GM19452 (cell line): Measurements from ENCODE around the gene VSTM2L.

Experiments
- ATAC-seq: cut with Tn5 transposase; IDR thresholded peaks from one replicate; pipeline ENCODE4 v1.9.1; 2021; ENCODE audit not compliant: unreplicated experiment

Gene VSTM2L

DNA sequence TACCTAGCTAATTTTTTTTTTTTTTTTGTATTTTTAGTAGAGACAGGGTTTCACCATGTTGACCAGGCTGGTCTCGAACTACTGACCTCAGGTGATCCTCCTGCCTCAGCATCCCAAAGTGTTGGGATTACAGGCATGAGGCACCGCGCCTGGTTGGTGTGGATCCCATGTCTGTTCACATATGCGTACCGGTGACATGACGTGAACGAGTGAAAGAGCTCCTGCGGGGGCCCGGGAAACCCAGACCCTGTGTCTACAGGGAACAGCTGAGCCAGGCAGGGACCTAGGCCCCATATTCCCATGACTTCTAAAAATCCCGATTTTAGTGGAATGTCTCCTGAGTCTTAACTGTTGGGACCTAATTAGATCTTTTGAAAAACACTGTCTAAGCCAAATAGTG lies 33.1 kb downstream of the VSTM2L start:
- ATAC-seq: no peak

DNA sequence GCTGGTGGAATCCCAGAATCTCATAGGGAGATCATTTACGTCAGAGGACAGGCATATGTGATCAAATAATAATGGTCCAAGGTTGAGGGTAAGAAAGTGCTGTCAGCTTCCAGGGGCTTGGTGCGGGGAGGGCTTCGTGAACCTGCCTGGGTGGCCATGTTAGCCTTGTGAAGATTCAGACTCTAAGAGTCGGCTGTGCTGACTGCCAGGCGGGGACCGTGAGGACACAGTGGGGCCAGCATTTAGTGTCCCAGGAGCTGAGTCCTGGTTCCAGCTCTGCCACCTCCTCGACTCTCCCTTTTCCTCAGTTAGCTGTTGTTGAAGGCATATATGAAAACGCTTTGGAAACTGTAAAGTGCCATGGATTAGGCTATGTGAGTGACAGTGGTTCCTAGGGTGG lies 33.5 kb downstream of the VSTM2L start:
- ATAC-seq: no peak

DNA sequence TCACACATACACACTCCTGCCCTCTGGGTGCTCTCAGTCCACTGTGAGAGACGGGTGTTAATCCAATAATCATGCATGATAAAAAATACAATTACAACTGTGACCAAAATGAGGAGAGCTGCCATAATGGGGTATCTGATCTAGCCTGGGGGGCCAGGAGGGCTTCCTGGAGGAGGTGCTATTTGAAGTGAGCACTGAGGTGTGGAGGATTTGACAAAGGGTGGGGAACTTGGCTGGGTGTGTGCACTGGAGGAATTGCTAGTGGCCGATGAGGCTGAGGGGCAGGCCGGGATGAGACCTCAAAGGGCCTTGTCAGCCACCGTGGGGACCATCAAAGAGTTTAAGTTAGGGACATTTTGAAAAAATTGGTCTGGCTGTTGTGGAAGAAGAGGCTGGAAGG lies 34.8 kb downstream of the VSTM2L start:
- no peak for ATAC-seq

DNA sequence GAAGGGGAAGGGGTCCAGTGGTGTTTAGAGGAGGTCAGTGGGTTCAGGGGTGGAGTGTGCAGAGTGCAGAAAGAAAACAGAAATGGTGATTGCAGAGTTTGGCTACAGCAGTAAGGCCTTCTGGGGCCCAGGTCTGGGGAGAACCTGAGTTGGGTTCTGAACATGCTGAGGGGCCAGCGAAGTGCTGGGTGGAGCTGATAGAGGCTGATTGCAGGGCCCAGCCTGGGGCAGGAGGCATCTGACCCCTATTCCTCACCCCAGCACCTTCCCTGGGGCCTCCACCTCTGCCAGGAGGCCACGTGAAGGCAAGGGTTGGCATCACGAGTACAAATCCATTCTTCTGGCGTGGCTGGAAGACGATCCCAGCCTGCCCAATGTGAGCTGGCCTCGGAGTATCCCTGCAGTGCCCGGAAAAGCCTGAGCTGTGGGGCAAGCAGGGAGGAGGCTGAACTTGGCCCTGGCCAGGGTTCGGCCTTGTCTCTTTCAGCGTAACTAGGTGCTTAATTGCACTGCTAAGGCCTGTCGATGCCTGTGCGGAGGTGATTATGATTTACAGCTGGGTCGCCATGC lies 35.3 kb downstream of the VSTM2L start:
- no peak for ATAC-seq

DNA sequence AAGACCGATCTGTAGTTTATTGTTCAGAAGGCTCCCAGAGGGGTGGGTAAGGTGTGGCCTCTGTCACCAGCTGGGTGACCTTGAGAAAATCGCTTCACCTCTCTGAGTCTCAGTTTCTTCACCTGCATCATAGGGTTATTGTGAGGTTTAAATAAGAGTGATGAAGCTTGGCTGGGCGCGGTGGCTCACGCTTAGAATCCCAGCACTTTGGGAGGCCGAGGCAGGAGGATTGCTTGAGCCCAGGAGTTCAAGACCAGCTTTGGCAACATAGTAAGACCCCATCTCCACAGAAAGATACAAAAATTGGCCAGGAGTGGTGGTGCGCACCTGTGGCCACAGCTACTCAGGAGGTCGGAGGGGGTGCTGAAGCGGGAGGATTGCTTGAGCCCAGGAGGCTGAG lies 36.0 kb downstream of the VSTM2L start:
- ATAC-seq: no peak

DNA sequence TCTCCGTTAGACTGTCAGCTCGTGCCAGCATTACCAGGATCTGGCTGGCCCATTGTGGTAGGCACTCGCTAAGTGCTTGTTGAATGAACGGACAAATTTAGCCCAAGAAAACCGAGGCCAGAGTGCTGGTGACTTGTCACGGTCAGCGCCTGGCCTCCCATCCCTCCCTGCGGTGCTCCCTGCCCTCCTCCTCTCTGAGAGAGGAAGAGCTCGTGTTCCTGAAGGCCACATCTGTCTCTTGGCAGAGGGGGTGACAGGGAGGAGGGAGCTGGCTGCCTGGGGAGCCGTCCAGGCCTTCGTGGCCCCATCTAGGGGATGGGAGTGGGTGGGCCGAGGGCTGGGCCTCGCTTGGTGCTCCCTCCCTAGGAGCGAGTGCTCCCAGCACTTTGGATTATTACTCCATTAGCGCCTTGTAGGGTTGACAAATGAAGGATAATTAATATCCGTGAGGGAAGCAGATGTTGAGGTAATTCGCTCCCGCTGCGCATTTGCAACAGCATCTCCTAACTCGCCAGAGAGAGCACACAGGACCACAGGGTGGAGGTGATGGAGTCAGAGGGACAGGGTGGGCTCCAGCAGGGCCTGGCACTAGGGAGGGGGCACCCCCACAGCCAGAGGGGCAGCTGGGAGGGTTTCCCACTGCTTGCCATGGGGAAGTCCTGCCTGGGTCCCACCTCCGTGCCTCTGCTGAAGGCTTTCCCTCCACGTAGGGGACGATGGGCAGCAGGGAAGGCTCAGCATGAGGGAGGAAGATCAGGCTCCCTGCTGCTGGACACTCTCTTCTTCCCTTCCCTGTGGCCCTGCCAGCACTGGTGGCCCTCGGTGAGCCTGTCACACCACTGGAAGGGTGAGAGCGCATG lies 37.0 kb downstream of the VSTM2L start:
- no peak for ATAC-seq

DNA sequence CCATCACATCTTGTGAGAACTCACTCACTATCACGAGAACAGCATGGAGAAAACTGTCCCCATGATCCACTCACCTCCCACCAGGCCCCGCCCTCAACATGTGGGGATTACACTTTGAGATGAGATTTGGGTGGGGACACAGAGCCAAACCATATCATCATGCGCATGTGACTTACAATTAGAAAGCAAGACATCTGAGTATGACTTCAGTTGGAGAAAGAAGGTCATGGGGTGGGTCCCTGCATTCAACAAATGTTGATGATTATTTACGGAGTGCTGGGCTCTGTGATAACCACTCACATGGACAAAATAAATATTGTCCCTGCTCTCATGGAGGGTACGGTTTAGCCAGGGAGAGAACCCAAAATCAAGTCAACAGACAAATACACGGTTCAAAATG lies 37.9 kb downstream of the VSTM2L start:
- ATAC-seq: no peak

DNA sequence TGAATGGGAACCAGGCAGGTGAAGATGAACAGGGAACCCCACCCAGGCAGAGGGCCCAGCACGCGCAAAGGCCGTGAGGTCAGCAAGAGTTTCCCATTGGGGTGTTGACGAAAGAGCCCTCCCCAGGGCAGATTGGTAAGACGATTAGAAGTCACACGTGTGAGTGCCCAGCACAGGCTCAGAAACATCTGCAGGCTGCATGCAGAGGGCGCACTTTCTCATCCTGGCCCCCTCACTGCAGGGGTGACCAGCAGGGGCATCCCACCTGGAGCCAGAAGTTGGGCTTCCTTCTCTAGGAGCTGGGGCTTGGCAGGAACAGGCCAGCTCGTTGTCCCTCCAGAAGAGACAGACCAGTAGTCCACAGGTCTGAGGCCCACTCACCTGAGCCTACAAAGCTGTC lies 38.4 kb downstream of the VSTM2L start:
- ATAC-seq: no peak

DNA sequence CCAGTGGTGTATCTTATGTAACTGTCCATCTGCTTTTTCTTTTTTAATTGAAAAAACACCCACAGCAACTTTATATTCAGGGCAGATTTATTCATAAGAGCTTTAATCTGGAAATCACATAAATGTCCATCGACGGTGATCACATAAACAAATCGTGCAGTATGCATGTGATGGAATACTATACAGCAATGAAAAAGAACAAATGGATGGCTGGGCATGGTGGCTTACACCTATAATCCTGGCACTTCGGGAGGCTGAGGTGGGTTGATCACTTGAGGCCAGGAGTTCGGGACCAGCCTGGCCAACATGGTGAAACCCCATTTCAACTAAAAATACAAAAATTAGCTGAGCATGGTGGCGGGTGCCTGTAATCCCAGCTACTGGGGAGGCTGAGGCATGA lies 39.1 kb downstream of the VSTM2L start:
- ATAC-seq: no peak

DNA sequence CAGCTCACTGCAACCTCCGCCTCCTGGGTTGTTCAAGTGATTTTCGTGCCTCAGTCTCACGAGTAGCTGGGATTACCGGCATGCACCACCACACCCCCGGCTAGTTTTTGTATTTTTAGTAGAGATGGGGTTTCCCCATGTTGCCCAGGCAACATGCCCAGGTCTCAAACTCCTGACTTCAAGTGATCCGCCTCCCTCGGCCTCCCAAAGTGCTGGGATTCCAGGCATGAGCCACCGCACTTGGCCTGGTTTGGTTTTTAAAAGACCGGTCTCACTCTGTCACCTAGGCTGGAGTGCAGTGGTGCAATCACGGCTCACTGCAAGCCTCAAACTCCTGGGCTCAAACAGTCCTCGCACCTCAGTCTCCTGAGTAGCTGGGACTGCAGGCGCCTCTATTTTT lies 40.1 kb downstream of the VSTM2L start:
- no peak for ATAC-seq

DNA sequence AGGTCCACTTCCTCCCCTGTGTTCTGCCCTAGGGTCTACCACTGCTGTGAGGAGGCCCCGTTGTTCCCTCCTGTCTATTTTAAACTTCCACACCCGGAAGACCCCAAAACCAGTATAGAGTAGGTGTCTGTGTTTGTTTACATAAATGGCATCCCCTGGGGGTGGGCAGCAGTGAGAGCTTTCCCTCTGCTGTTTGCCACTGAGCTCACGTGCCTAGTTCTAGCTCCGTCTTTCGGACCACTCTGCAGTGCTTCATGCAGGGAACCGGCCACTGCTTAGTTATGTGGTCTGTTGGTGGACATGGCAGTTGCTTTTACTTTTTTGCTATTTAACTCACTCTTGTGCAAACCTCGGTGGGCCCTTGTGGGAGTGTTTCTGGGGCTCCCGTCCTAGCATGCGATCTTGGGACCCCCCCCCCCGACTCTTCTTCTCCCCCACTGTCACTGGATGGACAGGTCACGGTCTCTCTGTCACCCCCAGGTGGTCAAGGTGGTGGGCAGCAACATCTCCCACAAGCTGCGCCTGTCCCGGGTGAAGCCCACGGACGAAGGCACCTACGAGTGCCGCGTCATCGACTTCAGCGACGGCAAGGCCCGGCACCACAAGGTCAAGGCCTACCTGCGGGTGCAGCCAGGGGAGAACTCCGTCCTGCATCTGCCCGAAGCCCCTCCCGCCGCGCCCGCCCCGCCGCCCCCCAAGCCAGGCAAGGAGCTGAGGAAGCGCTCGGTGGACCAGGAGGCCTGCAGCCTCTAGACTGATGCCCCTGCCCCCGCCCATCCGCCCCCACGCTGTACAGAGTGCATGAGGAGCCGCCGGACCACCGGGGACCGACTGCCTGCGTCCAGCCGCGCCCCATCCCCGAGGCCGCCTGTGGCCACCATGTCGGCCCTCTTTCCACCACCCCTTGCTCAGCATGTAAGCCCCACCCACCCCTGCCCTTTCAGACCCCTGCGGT lies 40.9 kb downstream of the VSTM2L start:
- no peak for ATAC-seq

DNA sequence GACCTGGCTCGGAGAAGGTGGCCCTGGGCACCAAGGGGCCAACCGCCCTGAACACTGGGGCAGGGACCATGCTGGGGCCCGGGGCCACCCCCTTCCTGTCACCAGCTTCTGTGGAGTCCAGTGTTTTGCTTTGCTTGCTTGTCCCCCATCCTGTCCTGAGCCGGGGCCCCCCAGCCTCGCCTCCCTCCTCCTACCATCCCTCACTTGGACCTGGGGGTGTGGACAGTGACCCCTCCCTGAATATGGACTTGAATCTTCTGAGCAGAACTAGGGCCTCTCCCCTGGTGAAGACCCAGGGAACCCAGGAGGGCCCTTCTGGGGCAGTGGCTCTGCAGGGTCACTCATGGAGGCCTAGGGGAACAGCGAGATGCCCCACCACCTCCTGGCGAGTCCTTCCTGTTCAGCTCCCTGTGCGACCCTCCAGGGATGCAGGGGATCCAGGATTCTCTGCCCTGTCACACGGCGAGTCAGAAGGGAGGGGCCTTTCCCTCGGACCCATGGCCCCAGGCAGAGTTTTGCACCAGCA lies 41.6 kb downstream of the VSTM2L start:
- no peak for ATAC-seq

DNA sequence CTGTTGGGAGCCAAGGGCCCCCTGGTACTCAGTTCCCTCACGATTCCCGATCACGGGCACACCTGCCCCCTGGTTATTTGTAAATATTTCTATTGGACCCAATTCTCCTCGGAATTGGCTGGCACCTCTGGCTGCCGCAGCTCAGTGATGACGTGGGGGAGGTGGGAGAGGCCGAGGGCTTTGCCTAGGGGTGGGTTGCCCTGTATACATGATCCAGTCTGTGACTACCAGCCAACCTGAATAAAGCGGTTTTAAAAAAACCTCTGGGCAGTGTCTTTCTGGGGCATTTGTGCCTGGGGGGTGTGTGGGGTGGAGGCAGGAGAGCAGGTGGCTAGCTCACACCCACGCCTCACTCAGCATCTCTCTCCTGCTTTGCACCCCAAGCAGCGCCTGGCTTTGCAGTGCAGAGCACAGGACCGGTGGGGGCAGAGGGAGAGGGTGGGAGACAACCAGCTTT lies 42.2 kb downstream of the VSTM2L start:
- ATAC-seq: no peak

DNA sequence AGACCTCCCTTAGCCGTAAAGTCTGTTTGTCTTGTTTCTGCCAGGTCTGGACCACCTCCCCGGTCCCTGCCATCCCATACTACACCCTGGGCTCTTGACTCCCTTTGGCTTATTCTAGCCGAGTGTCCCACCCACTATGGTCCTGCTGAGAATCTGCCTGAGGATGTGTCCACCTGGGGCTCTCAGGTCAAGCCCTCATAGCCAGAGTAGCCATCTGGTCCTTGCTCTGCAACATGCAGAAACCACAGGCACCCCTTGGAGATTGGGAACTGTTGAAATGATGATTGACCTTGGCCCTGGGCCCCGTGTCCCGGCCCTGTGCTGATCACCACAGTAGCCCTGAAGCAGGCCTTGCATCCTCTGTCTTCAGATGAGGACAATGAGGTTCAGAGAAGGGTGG lies 44.0 kb downstream of the VSTM2L start:
- no peak for ATAC-seq

DNA sequence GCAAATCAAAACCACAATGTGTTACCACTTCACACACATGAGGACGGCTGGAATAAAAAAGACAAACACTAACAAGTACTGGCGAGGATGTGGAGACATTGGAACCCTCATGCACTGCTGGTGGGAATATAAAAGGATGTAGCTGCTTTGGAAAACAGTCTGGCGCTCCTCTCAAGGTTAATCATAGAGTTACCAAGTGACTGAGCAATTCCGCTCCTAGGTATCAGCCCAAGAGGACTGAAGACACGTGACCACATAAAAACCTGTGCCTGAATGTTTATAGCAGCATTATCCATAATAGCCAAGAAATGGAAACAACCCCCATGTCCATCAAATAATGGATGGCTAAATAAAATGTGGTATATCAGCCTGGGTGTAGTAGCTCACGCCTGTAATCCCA lies 45.0 kb downstream of the VSTM2L start:
- ATAC-seq: no peak

DNA sequence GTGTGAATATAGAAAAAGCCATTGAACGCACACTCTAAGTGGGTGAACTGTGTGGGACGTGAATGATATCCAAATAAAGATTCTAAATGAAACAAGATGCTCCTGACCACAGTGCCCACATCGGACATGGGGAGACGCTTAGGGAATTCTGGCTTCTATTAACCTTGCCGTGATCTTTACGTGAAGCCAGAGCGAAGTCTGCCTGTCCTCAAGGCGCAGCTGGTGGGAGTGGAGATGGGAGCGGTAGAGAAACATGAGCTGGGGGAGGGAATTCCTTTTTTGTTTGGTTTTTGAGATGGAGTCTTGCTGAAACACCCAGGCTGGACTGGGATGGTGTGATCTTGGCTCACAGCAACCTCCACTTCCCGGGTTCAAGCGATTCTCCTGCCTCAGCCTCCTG lies 46.0 kb downstream of the VSTM2L start:
- ATAC-seq: no peak

DNA sequence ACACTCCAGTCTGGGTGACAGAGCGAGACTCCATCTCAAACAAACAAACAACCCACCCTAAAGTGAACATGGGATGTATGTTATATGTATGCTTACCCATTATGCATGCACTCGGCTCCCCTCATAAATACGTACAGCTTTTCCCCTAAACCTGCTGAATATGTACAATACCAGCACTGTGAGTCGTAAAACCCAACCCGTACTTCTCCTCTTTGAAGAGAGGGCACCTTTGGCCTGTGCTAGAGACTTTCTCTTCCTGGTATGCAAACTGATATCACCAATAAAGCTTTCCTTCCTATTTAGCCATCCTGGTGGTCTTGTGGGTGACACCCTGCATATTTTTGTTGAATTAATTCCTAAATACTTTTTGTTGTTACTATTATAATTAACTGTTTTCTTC lies 51.3 kb downstream of the VSTM2L start:
- no peak for ATAC-seq

DNA sequence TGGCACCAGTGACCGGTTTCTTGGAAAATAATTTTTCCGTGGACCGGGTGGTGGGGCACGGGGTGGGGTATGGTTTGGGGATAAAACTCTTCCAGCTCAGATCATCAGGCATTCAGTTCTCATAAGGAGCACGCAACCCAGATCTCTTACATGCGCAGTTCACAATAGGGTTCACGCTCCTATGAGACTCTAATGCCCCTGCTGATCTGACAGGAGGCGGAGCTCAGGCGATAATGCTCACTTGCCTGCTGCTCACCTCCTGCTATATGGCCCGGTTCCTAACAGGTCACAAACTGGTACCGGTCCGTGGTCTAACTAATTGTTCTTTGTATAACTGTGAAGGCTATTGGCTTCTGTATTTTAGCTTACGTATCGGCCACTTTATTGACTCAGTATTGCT lies 51.7 kb downstream of the VSTM2L start:
- no peak for ATAC-seq

DNA sequence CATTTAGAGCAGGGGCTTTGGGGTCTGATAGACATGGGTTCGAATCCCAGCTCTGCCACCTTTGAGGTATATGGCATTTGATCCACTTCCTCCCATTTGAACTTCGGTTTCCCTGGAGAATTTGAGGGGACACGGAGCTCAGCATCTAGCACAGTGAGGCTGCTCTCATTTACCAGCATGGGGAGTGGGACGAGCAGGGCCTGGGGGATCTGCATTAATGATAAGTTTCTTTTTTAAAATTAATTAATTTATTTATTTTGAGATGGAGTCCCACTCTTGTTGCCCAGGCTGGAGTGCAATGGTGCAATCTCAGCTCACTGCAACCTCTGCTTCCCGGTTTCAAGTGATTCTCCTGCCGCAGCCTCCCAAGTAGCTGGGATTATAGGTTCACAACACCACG lies 52.6 kb downstream of the VSTM2L start:
- no peak for ATAC-seq

DNA sequence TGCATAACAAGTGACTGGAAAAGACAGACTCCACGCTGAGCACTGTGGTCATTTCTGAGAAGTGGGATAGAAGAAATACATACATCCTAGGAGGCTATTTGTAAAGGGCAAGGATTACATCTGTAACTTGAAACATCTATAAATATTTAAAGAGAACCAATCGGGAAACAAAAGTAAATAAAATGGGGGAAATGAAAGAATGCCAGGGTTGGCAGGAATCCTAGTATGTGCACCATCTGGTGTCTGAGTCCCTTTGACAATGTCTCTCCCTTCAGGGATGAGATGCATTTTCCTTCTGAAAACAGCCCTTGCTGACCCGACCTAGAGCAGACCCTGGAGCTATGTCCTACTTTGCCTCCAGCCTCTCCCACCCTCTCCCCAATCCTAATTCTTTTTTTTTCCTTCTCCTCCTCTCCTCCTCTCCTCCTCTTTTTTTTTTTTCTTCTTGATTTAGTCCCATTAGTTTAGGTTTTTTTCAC lies 53.2 kb downstream of the VSTM2L start:
- ATAC-seq: no peak

DNA sequence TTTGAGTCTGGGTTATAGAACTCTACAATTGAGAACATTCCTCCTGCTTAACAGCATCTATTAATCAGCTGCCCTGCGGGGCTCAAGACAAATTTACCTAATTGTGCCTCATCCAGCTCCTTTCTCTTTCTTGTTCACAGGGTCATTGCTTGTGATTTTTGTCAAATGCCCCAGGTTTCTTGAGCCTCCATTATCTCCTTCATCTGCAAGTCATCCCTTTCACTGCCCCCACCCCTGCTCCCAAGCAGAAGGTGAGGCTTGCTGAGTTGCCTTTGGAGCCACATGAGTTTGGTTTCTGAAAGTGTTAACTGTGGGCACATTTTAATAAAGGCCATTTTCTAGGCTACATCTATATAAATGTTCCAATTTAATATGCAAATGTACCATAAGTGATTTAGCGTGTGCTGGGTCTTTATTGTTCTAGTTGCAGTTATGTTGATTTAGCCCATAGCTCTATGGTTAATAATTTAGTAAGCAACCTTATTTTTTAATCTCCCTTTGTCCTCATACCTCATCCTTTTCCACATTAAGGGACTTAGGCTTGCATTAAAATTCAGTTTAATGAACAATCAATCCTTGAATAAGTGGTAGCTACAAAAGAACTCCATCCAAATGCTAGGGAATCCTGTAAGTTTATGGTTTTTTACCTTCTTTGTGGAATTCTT lies 56.1 kb downstream of the VSTM2L start:
- ATAC-seq: no peak
